ENCODE data around the gene SNX30. TPM values are rescaled to one million over a fixed set of nuclear protein-coding genes. Genes with fewer than 3 reads are reported as not detected.

SNX30 gene
- total RNA-seq, 4 donors from 2014 or later: 5.5 to 9.4 (median 7.4) TPM

DNA sequence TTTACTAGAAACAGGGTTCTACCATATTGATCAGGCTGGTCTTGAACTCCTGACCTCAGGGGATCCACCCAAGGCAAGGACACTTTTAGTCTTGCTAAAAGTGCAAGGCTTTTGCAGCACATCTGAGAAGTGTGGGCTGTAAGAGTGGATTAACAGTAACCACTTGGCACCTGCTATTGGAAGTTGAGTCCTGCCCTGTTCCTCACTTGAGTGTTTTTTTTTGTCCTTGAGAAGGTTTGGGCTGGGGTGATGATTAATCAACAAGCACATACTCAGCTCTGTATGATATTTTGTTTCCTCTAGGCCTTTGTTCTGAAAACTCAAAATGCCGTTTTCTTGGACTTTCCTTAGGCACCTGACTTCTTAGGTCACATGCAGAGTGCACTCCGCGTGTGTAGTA is 37.4 kb downstream of the SNX30 start:
- TF ChIP-seq CTCF (IDR thresholded peaks at IDR 0.05) (no peak), POLR2A (IDR thresholded peaks at IDR 0.05) (no peak)
- DNase-seq: no peak
- Histone ChIP-seq H3K27me3 (no peaks in the 10 kb centered on the region), H3K27ac (no peak overlapping the region), H3K9me3 (no peaks in the 10 kb centered on the region), H3K4me1 (peaks cover 0 to 8% of the 10 kb centered on the region in 2 donors), H3K36me3 (no peaks in the 10 kb centered on the region), H3K4me3 (replicated peaks in 1 of 3) (no peak overlapping the region)
- WGBS, 2 donors: 96 to 97% methylated on average over 3 of the region's 3 CpGs
- intact Hi-C loops (cut with DNase I): no loop called here

DNA sequence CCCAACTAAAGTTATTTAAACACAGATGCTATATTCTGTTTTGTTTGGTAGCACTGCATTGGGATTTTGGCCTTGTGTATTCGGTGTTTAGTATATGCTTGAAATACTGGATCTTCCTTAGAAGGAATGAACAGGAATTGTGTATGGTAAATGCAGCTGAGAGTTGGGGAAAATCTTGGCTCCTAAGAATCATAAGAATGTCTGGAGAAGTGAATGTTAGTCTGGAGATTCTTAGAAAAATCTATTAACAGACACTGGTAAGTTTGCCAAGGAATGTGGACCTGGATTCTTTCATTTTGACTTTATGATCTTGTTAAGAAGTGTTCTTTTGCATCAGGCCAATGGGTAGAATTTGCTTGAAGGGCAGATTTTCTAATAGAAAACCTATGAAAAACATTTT is 38.9 kb downstream of the SNX30 start:
- intact Hi-C loops (cut with DNase I): no loop called here
- 73 to 86% methylated on average over 1 of the region's 1 CpG for WGBS, 2 donors
- no peak for DNase-seq
- Histone ChIP-seq H3K27ac (no peak overlapping the region), H3K36me3 (no peaks in the 10 kb centered on the region), H3K9me3 (no peaks in the 10 kb centered on the region), H3K4me1 (peaks cover 0 to under 1% of the 10 kb centered on the region in 2 donors), H3K4me3 (replicated peaks in 1 of 3) (no peak overlapping the region), H3K27me3 (no peaks in the 10 kb centered on the region)
- no peak for TF ChIP-seq POLR2A (IDR thresholded peaks at IDR 0.05)
- TF ChIP-seq CTCF (IDR thresholded peaks at IDR 0.05): no peak

DNA sequence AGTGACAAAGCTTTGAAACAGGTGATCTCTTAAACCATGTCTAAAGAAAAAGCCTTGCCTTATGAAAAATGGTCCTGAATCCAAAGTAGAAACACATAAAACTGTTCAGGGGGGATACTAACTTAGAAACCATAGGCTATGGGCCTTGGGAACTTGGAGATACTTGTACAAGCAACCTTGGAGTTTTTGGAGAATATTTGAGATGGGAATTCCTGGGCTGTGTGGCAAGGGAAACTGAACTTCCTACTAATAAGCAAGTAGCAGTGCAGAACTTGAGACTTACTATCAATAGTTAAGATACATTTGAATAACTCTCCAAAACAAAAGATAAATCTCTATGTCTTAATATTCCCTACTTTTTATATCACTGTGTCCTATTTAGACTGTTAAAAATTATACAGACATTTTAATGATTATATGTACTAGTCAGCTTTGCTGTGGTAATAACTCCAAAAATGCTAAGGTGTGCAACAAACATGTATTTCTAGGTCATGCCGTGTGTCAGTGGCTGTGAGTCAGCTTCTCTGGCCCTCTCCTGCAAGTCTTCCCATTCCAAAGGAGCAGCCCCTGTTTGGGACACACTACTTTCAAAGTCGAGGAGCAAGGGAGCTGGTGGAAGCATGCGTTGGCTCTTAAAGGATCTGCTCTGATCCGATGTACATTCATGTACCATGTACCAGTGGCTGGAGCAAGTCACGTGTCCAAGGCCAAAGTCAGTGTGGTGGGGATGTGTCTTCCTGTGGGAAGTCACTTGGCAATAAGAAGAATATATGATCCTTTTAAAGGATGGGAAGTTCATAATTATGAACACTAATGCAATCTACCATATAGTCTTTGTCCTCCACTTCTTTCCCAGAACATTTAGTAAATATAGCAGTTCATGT is 39.6 kb downstream of the SNX30 start:
- Histone ChIP-seq H3K9me3 (no peaks in the 10 kb centered on the region), H3K27me3 (no peaks in the 10 kb centered on the region), H3K27ac (no peak overlapping the region), H3K36me3 (no peaks in the 10 kb centered on the region), H3K4me3 (replicated peaks in 1 of 3) (no peak overlapping the region), H3K4me1 (no peaks in the 10 kb centered on the region)
- TF ChIP-seq CTCF (IDR thresholded peaks at IDR 0.05): no peak
- no peak for TF ChIP-seq POLR2A (IDR thresholded peaks at IDR 0.05)
- intact Hi-C loops (cut with DNase I): no loop called here
- DNase-seq: no peak
- 84 to 89% methylated on average over 5 of the region's 5 CpGs for WGBS, 2 donors

DNA sequence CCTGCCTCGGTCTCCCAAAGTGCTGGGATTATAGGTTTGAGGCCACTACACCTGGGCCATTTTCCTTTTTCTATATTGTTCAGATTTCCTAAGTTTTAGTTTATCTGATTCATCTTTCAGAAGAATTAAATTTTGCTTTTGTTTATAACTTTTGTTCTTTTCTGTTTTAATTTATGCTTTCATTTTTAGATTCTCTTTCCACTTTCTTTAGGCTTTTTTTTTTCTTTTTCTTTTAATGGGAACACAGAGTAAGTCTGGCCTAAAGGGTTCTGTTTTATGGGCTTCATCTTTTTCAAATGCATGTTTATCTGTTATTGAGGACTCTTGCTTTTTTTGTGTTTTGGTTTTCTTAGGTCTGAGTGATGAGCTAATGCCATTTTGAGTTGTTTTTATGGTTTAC is 42.1 kb downstream of the SNX30 start:
- WGBS, 2 donors: 96 to 97% methylated on average over 1 of the region's 1 CpG
- Histone ChIP-seq H3K27ac (no peak overlapping the region), H3K36me3 (no peaks in the 10 kb centered on the region), H3K4me1 (no peaks in the 10 kb centered on the region), H3K4me3 (replicated peaks in 1 of 3) (no peak overlapping the region), H3K9me3 (no peaks in the 10 kb centered on the region), H3K27me3 (no peaks in the 10 kb centered on the region)
- DNase-seq: no peak
- TF ChIP-seq POLR2A (IDR thresholded peaks at IDR 0.05) (no peak), CTCF (IDR thresholded peaks at IDR 0.05) (no peak)
- intact Hi-C loops (cut with DNase I): no loop called here

DNA sequence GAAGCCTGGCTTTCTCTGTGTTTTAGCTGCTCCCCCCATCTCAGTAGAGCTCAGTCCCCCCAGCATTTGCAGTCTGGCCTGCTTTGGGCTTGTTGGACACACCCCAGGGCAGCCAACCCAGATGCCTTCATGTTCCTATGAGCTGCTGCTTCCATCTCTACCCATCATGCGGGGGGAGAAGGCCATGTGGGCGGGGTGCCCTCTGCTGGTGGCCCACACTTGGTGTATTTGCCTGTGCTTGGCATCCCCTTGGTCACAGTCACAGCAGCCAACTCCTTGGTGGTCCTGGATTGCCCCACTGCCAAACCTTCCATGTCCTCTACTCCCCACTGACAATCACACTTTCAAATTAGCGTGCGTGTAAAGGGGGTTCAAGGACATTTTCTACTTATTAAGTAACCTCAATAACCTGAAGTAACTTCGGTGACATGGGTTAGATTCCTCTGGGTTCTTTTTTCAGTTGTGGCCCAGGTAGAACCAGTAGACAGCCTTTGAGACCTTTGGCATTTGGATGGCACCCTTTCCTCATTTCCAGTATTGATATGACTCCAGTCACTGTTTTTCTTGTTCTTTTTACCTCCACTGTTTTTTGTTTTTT is 42.8 kb downstream of the SNX30 start:
- Histone ChIP-seq H3K4me3 (replicated peaks in 1 of 3) (no peak overlapping the region), H3K4me1 (no peaks in the 10 kb centered on the region)
- intact Hi-C loops (cut with DNase I): no loop called here

More for the DNA sequence above, 42.8 kb downstream of the SNX30 start:
- no peak overlapping the region for H3K27ac ChIP-seq
- no peaks in the 10 kb centered on the region for H3K36me3 ChIP-seq
- TF ChIP-seq CTCF (IDR thresholded peaks at IDR 0.05) (peak in 2 of 6 experiments; percentile 12 to 41), POLR2A (IDR thresholded peaks at IDR 0.05) (no peak)
- WGBS, 2 donors: 68 to 98% methylated on average over 3 to 5 of the region's 5 CpGs
- DNase-seq: peak; percentile 22 to 30
- H3K27me3 ChIP-seq: no peaks in the 10 kb centered on the region
- no peaks in the 10 kb centered on the region for H3K9me3 ChIP-seq
